Activated CD4-positive, alpha-beta T cell treated with anti-CD3 and anti-CD28 coated beads for 36 hours (primary cell): ENCODE measurements around the gene NPC2. TPM values are rescaled to one million over a fixed set of nuclear protein-coding genes. Genes with fewer than 3 reads are reported as not detected.
"Not testable (repeated sequence)": the region's sequence is repeated elsewhere in the genome, so short reads cannot be mapped to it uniquely, and the experiment has no call there.

Experiments
- ATAC-seq: fragments of 200-7000 bp; cut with Tn5 transposase; one replicate; pipeline ENCODE4 v1.10.0; 2021; ENCODE audit warnings: mild to moderate bottlenecking, moderate library complexity
- CTCF ChIA-PET: fragments of 350-600 bp; sonication (Branson Sonifier 250); formaldehyde crosslinking; loops from one replicate; lab custom pipeline; 2021; ENCODE audit warnings: antibody characterized with exemption; lab: Charles Lee
- POLR2A ChIA-PET: fragments of 350-600 bp; sonication (Branson Sonifier 250); formaldehyde crosslinking; loops from one replicate; lab custom pipeline; 2021; ENCODE audit warnings: antibody characterized with exemption, inconsistent platforms; lab: Charles Lee
- DNase-seq: peaks from one replicate; pipeline ENCODE4 v3.0.0-alpha.2; 2020
- H3K27ac Mint-ChIP-seq: one replicate; pipeline ENCODE4 v1.8.0; 2021; ENCODE audit warnings: mixed read lengths
- H3K27me3 Mint-ChIP-seq: one replicate; pipeline ENCODE4 v1.8.0; 2021; ENCODE audit warnings: mixed read lengths
- H3K36me3 Mint-ChIP-seq: one replicate; pipeline ENCODE4 v1.8.0; 2021; ENCODE audit warnings: low read depth, mixed read lengths
- H3K4me1 Mint-ChIP-seq: one replicate; pipeline ENCODE4 v1.8.0; 2021; ENCODE audit warnings: mixed read lengths
- H3K4me3 Mint-ChIP-seq: one replicate; pipeline ENCODE4 v1.8.0; 2021; ENCODE audit warnings: mild to moderate bottlenecking, moderate library complexity, mixed read lengths
- H3K9me3 Mint-ChIP-seq: one replicate; pipeline ENCODE4 v1.8.0; 2021; ENCODE audit warnings: low read depth, mixed read lengths
- intact Hi-C, 2 experiments: fragments of 100-400 bp; cut with DNase I in 1 of 2; cut with micrococcal nuclease in 1 of 2; formaldehyde crosslinking; loops; one replicate each; pipeline versions ENCODE4 v1.14.2 to v1.15.1; 2022 to 2024; cut with DNase I, micrococcal nuclease
- total RNA-seq, 2 experiments: library from RNA; stranded (reverse); gene quantifications; one replicate each; pipeline ENCODE4 v1.2.3, GENCODE V29; 2021

Gene NPC2
- total RNA-seq, 2 experiments from 2014 or later, result 27.3 to 56.9 TPM

- DNase-seq (no peak), ATAC-seq (no peak)
- peaks cover 10% of the 10 kb centered on the region for H3K27me3 Mint-ChIP-seq
- intact Hi-C loops, result no loop called here
- H3K36me3 Mint-ChIP-seq, result no peaks in the 10 kb centered on the region
- H3K27ac Mint-ChIP-seq, result no peak overlapping the region
- CTCF ChIA-PET, result no interaction called here
- H3K9me3 Mint-ChIP-seq, result no peaks in the 10 kb centered on the region
- H3K4me1 Mint-ChIP-seq, result no peaks in the 10 kb centered on the region
- H3K4me3 Mint-ChIP-seq, result no peak overlapping the region
- POLR2A ChIA-PET, result no interaction called here
Measured at GRCh38 chr14:74464785-74465184, 28.3 kb downstream of the NPC2 start.

GRCh38 chr14:74463697-74464096 is 29.4 kb downstream of the NPC2 start:
- ChIA-PET CTCF (no interaction called here), POLR2A (no interaction called here)
- DNase-seq (no peak), ATAC-seq (no peak)
- no peak overlapping the region for H3K27ac Mint-ChIP-seq
- peaks cover 10% of the 10 kb centered on the region for H3K27me3 Mint-ChIP-seq
- H3K9me3 Mint-ChIP-seq, result no peaks in the 10 kb centered on the region
- no peaks in the 10 kb centered on the region for H3K36me3 Mint-ChIP-seq
- intact Hi-C loops, result no loop called here
- H3K4me1 Mint-ChIP-seq, result no peaks in the 10 kb centered on the region
- H3K4me3 Mint-ChIP-seq, result no peak overlapping the region

GRCh38 chr14:74462993-74463392 is 30.1 kb downstream of the NPC2 start:
- no peaks in the 10 kb centered on the region for H3K9me3 Mint-ChIP-seq
- intact Hi-C loops, result no loop called here
- H3K27ac Mint-ChIP-seq, result no peak overlapping the region
- no peaks in the 10 kb centered on the region for H3K36me3 Mint-ChIP-seq
- H3K27me3 Mint-ChIP-seq, result peaks cover 10% of the 10 kb centered on the region
- ATAC-seq (no peak), DNase-seq (no peak)
- CTCF ChIA-PET, result no interaction called here
- H3K4me1 Mint-ChIP-seq, result no peaks in the 10 kb centered on the region
- POLR2A ChIA-PET, result no interaction called here
- no peak overlapping the region for H3K4me3 Mint-ChIP-seq

GRCh38 chr14:74459976-74460375 is 33.1 kb downstream of the NPC2 start:
- intact Hi-C loops, result no loop called here
- ChIA-PET CTCF (interaction anchor here (0.6 to 1.4 kb wide), 3 partner anchors 12 to 1474 kb away, joined by 3 to 5 read pairs (median 3); no protein-coding TSS in a partner anchor), POLR2A (no interaction called here)
- no peaks in the 10 kb centered on the region for H3K9me3 Mint-ChIP-seq
- no peaks in the 10 kb centered on the region for H3K4me1 Mint-ChIP-seq
- H3K4me3 Mint-ChIP-seq, result no peak overlapping the region
- no peak for DNase-seq
- ATAC-seq, result no peak
- peaks cover 13% of the 10 kb centered on the region for H3K27me3 Mint-ChIP-seq
- H3K27ac Mint-ChIP-seq, result no peak overlapping the region
- H3K36me3 Mint-ChIP-seq, result no peaks in the 10 kb centered on the region

DNA sequence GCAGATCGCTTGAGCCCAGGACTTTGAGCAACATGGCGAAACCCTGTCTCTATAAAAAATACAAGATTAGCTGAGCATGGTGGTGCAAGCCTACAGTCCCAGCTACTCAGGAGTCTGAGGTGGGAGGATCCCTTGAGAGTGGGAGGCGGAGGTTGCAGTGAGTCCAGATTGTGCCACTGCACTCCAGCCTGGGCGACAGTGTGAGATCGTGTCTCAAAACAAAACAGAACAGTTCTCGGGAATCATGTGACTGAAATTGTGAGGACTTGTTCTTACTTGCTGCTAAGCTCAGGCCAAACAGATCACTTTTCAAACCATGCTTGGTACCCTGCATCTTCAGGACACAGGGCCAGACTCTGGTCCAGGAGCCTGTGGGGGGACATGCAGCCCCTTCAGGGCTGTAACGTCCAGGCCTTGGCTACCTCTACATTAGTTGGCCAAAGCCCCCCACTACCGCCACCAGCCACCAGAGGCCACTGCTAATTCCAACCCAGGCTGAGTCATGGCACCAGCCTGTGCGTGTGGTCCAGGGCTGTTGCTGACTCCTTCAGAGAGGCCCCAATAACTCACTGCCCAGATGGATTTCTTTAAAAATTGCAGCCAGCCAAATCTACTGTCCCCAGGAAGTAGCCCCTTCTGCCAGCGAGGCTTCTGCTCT is 33.7 kb downstream of the NPC2 start:
- ChIA-PET CTCF (interaction anchor here (0.6 to 1.4 kb wide), 3 partner anchors 11 to 1475 kb away, joined by 3 to 5 read pairs (median 3); no protein-coding TSS in a partner anchor), POLR2A (no interaction called here)
- intact Hi-C loops, result no loop called here

DNA sequence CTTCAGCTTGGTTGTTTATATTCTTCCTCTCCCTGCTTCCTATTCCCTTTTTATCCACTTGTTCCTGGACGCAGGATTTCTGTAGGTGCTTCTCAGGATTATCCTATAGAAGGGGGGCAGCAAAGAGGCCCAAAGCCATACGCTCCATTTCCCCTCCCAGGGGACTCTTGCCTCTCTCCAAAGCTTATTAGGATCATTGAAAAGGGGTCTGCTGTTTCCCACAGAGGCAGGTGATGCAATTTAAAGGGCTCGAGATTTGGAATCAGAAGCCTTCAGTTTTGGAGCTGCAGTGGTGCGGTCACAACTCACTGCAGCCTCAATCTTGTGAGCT is 35.6 kb downstream of the NPC2 start:
- H3K4me1 Mint-ChIP-seq, result no peaks in the 10 kb centered on the region
- ATAC-seq, result no peak
- no peaks in the 10 kb centered on the region for H3K36me3 Mint-ChIP-seq
- ChIA-PET CTCF (no interaction called here), POLR2A (no interaction called here)
- no peak overlapping the region for H3K4me3 Mint-ChIP-seq
- H3K9me3 Mint-ChIP-seq, result peaks cover 2% of the 10 kb centered on the region
- peaks cover 13% of the 10 kb centered on the region for H3K27me3 Mint-ChIP-seq
- no peak for DNase-seq
- intact Hi-C loops, result no loop called here
- H3K27ac Mint-ChIP-seq, result no peak overlapping the region

More for the DNA sequence above, 33.7 kb downstream of the NPC2 start:
- peak; percentile 84 for ATAC-seq
- peaks cover 13% of the 10 kb centered on the region for H3K27me3 Mint-ChIP-seq
- no peaks in the 10 kb centered on the region for H3K4me1 Mint-ChIP-seq
- H3K36me3 Mint-ChIP-seq, result no peaks in the 10 kb centered on the region
- H3K4me3 Mint-ChIP-seq, result no peak overlapping the region
- peaks cover 2% of the 10 kb centered on the region for H3K9me3 Mint-ChIP-seq
- DNase-seq, result peak; percentile 55
- no peak overlapping the region for H3K27ac Mint-ChIP-seq

DNA sequence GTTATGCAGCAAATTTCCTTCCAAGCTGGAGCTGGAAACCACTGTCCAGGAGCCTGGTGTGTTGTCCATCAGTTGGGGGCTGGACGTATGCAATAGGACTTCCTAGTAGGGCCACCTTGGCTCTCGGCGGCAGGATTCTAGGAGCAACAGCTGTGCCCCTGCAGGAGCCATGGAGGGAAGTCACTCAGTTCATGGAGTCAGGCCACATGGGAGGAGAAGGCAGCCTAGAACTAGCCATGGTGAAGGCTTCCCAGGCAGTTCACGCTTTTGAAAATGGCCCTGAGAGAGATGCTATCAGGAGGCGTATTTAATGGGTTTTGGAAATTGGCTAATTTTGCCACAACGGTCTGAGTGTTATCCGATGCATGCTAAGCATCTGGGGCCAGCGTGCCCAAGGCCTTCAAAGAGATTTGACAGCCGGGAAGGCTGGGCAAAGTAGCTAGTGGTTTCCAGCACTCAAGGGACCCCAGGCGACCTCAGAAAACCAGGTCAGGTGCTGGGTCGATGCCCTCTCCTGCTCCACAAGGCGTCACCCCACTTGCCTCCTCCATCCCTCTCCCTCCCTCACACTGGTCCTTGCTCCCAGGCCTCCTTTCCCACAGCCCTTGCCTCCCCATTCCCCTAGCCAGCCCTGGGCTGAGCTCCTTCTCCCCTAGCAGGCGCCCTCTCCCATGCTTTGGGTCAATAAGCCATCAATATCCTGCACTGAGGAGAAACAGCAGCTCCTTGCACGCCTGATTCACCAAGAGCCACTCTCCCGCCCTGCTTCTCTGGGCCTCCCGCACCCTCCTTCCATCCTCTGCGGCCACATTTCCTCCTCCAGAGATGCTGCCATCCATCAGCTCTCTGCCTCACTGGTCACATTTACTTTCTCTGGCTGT is 36.2 kb downstream of the NPC2 start:
- DNase-seq, result no peak
- Mint-ChIP-seq H3K27me3 (peaks cover 15% of the 10 kb centered on the region), H3K4me1 (no peaks in the 10 kb centered on the region), H3K27ac (no peak overlapping the region), H3K4me3 (no peak overlapping the region), H3K36me3 (no peaks in the 10 kb centered on the region), H3K9me3 (peaks cover 2% of the 10 kb centered on the region)
- intact Hi-C loops, result no loop called here
- CTCF ChIA-PET, result no interaction called here
- POLR2A ChIA-PET, result no interaction called here
- ATAC-seq, result no peak

DNA sequence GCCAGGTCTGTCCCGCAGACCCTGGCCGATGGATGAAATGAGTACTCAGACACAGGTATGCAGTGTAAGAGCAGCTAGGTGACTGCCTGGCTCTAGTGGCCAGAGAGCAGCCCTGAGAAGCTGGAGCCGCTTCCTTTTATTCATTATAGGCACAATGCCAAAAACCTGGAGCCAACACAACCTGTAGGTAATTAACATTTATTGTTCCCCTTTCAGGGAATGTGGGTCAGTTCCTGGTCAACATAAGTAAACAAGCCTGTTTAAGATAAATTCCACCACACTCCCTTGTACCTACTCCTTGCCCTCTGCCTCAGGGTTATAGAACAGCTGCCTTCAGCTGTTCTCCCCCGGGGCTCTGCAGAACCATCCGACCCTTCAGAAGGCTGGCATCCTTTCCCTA is 38.7 kb downstream of the NPC2 start:
- H3K9me3 Mint-ChIP-seq, DNase-seq, POLR2A ChIA-PET, ATAC-seq, CTCF ChIA-PET, H3K4me3 Mint-ChIP-seq, H3K4me1 Mint-ChIP-seq, intact Hi-C loops, H3K27me3 Mint-ChIP-seq, H3K36me3 Mint-ChIP-seq, H3K27ac Mint-ChIP-seq: not testable (repeated sequence)

DNA sequence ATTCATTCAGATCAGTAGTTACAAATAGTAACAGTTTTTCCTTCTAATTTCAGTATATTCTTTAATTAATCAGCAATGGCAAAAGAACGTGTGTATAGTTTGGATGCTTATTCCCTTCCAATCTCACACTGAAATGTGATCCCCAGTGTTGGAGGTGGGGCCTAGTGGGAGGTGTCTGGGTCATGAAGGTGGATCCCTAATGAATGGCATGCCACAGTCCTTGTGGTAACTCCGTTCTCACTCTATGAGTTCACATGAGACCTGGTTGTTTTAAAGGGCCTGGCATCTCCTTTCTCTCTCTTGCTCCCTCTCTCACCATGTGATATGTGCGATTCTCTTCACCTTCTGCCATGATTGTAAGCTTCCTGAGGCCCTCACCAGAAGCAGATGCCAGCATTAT is 48.2 kb downstream of the NPC2 start:
- Mint-ChIP-seq H3K9me3 (no peaks in the 10 kb centered on the region), H3K4me3 (no peak overlapping the region), H3K36me3 (no peaks in the 10 kb centered on the region), H3K27me3 (peaks cover 6% of the 10 kb centered on the region), H3K4me1 (no peaks in the 10 kb centered on the region), H3K27ac (no peak overlapping the region)
- ATAC-seq (no peak), DNase-seq (no peak)
- ChIA-PET POLR2A (interaction anchor here (0.7 kb wide), 1 partner anchor 148 kb away, joined by 3 read pairs; no protein-coding TSS in a partner anchor), CTCF (no interaction called here)
- intact Hi-C loops, result no loop called here

DNA sequence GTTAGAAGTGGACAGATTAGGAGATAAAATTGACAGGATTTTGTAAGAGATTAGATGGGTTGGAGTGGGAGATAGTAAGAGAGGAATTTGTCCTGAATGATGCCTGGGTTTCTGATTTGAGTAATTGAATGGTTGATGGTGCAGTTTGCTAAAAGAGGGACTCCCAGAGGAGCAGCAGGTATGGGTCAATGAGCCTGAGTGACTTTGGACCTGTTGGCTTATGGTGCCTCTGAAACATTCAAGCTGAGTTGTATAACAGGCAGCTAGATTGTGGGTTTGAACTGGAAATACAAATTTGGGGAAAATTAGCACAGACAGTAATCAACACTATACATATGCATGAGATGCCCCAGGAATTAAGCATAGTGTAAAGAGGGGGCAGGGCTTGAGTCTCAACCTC is 50.3 kb downstream of the NPC2 start:
- ChIA-PET CTCF (interaction anchor here (0.6 kb wide), 1 partner anchor 469 kb away, joined by 3 read pairs; no protein-coding TSS in a partner anchor), POLR2A (no interaction called here)
- H3K27me3 Mint-ChIP-seq, result peaks cover 4% of the 10 kb centered on the region
- no peaks in the 10 kb centered on the region for H3K36me3 Mint-ChIP-seq
- no peaks in the 10 kb centered on the region for H3K9me3 Mint-ChIP-seq
- H3K27ac Mint-ChIP-seq, result no peak overlapping the region
- no peaks in the 10 kb centered on the region for H3K4me1 Mint-ChIP-seq
- DNase-seq (no peak), ATAC-seq (no peak)
- no peak overlapping the region for H3K4me3 Mint-ChIP-seq
- intact Hi-C loops, result no loop called here

DNA sequence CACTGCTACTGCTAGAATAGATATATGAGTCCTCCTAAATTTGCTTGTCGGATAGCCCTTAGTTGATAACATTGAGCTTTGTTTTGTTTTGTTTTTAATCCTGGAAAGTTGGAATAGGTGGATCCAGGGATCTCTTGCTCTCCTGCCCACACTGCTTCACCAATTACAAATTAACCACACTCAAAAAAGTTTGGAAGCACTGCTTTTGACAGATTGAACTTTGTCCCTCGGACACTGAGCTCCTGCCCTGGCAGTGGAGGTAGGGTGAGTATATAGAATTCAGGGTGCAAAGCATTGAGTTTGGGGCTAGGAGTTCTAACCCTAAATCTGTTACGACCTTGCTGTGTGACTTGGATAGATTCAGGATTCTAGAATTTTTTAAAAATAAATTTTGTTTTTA is 52.0 kb downstream of the NPC2 start:
- intact Hi-C loops, result no loop called here
- H3K9me3 Mint-ChIP-seq, result no peaks in the 10 kb centered on the region
- DNase-seq (no peak), ATAC-seq (no peak)
- ChIA-PET CTCF (no interaction called here), POLR2A (no interaction called here)
- no peak overlapping the region for H3K27ac Mint-ChIP-seq
- peaks cover under 1% of the 10 kb centered on the region for H3K27me3 Mint-ChIP-seq
- H3K4me1 Mint-ChIP-seq, result no peaks in the 10 kb centered on the region
- H3K4me3 Mint-ChIP-seq, result no peak overlapping the region
- H3K36me3 Mint-ChIP-seq, result no peaks in the 10 kb centered on the region
